ENCODE data around the gene USP30. TPM values are rescaled to one million over a fixed set of nuclear protein-coding genes. Genes with fewer than 3 reads are reported as not detected.

The USP30 gene
- total RNA-seq, 4 donors from 2014 or later, result 6.4 to 21.2 (median 13.3) TPM

DNA sequence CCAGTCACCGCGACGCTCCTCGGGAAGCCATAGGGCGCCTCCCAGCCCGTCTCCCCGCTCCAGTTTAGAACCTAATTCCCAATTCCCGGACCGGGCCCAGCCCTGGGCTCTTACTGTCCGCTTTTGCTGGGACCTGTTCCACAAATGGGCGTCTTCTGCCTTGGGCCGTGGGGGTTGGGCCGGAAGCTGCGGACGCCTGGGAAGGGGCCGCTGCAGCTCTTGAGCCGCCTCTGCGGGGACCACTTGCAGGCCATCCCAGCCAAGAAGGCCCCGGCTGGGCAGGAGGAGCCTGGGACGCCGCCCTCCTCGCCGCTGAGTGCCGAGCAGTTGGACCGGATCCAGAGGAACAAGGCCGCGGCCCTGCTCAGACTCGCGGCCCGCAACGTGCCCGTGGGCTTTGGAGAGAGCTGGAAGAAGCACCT, 45.8 kb downstream of the USP30 start:
- in situ Hi-C loops (cut with MboI; ENCODE audit: low sequenced_read_pairs in 4 of 4) (loop anchor here (10.0 to 25.0 kb wide), 4 partner anchors 436 to 536 kb away; partner anchors contain the start of genes ISCU (in 4 of the 4), SART3 (in 4 of the 4) and SELPLG (in 2 of the 4)), intact Hi-C loops (cut with DNase I; ENCODE audit: low total_unique reads) (loop anchor here (5.0 kb wide), 2 partner anchors 241 to 366 kb away; partner anchors contain the start of genes CORO1C and SSH1)
- ATAC-seq, result peak; percentile 45 to 50
- H3K27me3 ChIP-seq, result no peaks in the 10 kb centered on the region
- peaks cover 21 to 22% of the 10 kb centered on the region in 2 donors for H3K4me1 ChIP-seq
- H3K36me3 ChIP-seq, result peaks cover 0 to 26% of the 10 kb centered on the region in 2 donors
- TF ChIP-seq, protein P1, sequence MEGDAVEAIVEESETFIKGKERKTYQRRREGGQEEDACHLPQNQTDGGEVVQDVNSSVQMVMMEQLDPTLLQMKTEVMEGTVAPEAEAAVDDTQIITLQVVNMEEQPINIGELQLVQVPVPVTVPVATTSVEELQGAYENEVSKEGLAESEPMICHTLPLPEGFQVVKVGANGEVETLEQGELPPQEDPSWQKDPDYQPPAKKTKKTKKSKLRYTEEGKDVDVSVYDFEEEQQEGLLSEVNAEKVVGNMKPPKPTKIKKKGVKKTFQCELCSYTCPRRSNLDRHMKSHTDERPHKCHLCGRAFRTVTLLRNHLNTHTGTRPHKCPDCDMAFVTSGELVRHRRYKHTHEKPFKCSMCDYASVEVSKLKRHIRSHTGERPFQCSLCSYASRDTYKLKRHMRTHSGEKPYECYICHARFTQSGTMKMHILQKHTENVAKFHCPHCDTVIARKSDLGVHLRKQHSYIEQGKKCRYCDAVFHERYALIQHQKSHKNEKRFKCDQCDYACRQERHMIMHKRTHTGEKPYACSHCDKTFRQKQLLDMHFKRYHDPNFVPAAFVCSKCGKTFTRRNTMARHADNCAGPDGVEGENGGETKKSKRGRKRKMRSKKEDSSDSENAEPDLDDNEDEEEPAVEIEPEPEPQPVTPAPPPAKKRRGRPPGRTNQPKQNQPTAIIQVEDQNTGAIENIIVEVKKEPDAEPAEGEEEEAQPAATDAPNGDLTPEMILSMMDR (IDR thresholded peaks at IDR 0.05 in 4 of 5, conservative IDR thresholded peaks at IDR 0.05 in 1 of 5), result no peak
- TF ChIP-seq POLR2A (IDR thresholded peaks at IDR 0.05), result peak; percentile 52 to 57
- peak overlapping the region; percentile 86 to 98 (median 96) for H3K27ac ChIP-seq
- peak overlapping the region; percentile 84 to 97 (median 90) for H3K4me3 ChIP-seq
- no peak for DNase-seq
- H3K9me3 ChIP-seq, result no peaks in the 10 kb centered on the region

DNA sequence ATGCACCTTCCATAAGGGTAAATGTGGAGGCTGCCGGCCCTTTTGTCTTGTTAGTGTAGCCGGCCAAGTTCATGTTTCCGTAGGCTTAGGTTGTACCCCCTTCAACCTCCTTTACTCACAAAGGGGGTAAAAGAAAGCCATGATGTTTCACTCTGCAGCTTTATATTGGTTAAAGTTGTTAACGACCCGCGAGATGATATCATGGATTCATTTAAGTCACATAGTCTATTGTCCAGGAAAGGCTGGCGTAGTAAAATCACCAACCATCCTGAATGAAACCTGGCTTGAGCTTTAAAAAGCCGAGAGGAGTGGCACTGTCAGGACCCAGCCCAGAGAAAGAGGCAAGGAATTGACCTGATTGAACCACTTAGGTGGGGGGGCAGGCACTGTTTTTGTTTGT, 46.3 kb downstream of the USP30 start:
- Histone ChIP-seq H3K36me3 (peaks cover 0 to 31% of the 10 kb centered on the region in 2 donors), H3K9me3 (no peaks in the 10 kb centered on the region), H3K27me3 (no peaks in the 10 kb centered on the region), H3K4me3 (peak overlapping the region; percentile 84 to 97 (median 90)), H3K27ac (peak overlapping the region; percentile 86 to 98 (median 96)), H3K4me1 (peaks cover 18 to 22% of the 10 kb centered on the region in 2 donors)
- intact Hi-C loops (cut with DNase I; ENCODE audit: low total_unique reads) (loop anchor here (5.0 kb wide), 2 partner anchors 241 to 366 kb away; partner anchors contain the start of genes CORO1C and SSH1), in situ Hi-C loops (cut with MboI; ENCODE audit: low sequenced_read_pairs in 4 of 4) (loop anchor here (10.0 to 25.0 kb wide), 4 partner anchors 436 to 536 kb away; partner anchors contain the start of genes ISCU (in 4 of the 4), SART3 (in 4 of the 4) and SELPLG (in 2 of the 4))
- no peak for TF ChIP-seq POLR2A (IDR thresholded peaks at IDR 0.05)
- TF ChIP-seq, protein P1 (IDR thresholded peaks at IDR 0.05 in 4 of 5, conservative IDR thresholded peaks at IDR 0.05 in 1 of 5), result no peak
- ATAC-seq (peak in 1 of 2 donors; percentile 9), DNase-seq (no peak)

DNA sequence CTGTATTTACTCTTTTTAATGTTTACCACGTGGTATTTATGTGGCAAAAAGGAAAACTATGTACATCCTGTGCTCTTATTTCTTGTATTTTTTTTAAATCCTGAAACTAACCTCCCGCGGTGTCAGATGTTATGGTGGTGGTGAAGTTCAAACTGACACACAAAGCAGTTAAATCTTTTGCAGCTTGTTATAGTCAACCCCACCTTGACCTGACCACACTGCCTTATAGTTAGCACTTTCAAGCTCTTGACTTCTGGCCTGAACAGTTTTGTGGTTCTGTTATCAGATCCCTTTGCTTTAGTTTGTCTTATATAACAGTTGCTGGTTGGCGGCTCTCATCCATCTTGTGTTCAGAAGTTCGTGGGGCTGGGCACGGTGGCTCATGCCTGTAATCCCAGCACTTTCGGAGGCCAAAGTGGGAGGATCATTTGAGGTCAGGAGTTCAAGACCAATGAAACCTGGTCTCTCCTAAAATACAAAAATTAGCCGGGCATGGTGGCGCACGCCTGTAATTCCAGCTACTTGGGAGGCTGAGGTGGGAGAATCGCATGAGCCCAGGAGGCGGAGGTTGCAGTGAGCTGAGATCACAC, 47.1 kb downstream of the USP30 start:
- in situ Hi-C loops (cut with MboI; ENCODE audit: low sequenced_read_pairs in 4 of 4), result loop anchor here (10.0 to 25.0 kb wide), 5 partner anchors 412 to 537 kb away; partner anchors contain the start of genes ISCU (in 4 of the 4), SART3 (in 4 of the 4) and SELPLG (in 2 of the 4)
- intact Hi-C loops (cut with DNase I; ENCODE audit: low total_unique reads), result loop anchor here (5.0 kb wide), 2 partner anchors 242 to 367 kb away; partner anchors contain the start of genes CORO1C and SSH1
- peak overlapping the region; percentile 86 to 98 (median 96) for H3K27ac ChIP-seq

DNA sequence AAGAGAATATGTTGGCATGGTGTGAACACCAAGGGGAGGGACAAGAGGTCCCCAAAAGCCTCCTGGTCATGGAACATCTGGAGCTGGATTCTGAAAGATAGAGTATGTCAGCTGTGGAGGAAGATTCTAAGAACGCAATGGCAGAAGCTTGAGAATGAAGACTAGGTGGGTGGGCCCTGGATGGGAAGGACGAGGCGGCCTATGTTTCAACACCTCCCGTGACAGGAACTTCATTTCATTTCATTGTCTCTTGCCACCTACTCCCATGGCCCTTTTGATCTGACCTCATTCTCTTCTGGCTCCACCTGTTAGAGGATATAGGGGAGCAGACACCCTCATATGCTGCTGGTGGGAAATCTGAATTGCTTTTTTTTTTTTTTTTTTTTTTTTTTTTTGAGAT, 48.4 kb downstream of the USP30 start:
- in situ Hi-C loops (cut with MboI; ENCODE audit: low sequenced_read_pairs in 4 of 4) (loop anchor here in 1 of 4 donors (25.0 kb wide), 1 partner anchor 413 kb away; no protein-coding TSS in a partner anchor), intact Hi-C loops (cut with DNase I; ENCODE audit: low total_unique reads) (no loop called here)
- H3K4me3 ChIP-seq, result no peak overlapping the region
- peaks cover 0 to 52% of the 10 kb centered on the region in 2 donors for H3K36me3 ChIP-seq
- ATAC-seq (no peak), DNase-seq (no peak)
- no peaks in the 10 kb centered on the region for H3K27me3 ChIP-seq
- H3K27ac ChIP-seq, result peak overlapping the region in 1 of 4 donors; percentile 95
- TF ChIP-seq, protein P1 (IDR thresholded peaks at IDR 0.05 in 4 of 5, conservative IDR thresholded peaks at IDR 0.05 in 1 of 5), result no peak
- TF ChIP-seq POLR2A (IDR thresholded peaks at IDR 0.05), result no peak
- H3K4me1 ChIP-seq, result peaks cover 17 to 22% of the 10 kb centered on the region in 2 donors
- no peaks in the 10 kb centered on the region for H3K9me3 ChIP-seq

More for the DNA sequence above, 47.1 kb downstream of the USP30 start:
- no peaks in the 10 kb centered on the region for H3K27me3 ChIP-seq
- H3K4me3 ChIP-seq, result peak overlapping the region in 3 of 4 donors; percentile 84 to 97 (median 88)
- H3K9me3 ChIP-seq, result no peaks in the 10 kb centered on the region
- TF ChIP-seq, protein P1 (IDR thresholded peaks at IDR 0.05 in 4 of 5, conservative IDR thresholded peaks at IDR 0.05 in 1 of 5), result no peak
- no peak for TF ChIP-seq POLR2A (IDR thresholded peaks at IDR 0.05)
- peaks cover 0 to 40% of the 10 kb centered on the region in 2 donors for H3K36me3 ChIP-seq
- no peak for DNase-seq
- ATAC-seq, result no peak
- peaks cover 17 to 22% of the 10 kb centered on the region in 2 donors for H3K4me1 ChIP-seq
